DMS153 (cell line): Measurements from ENCODE around the gene EIF4G2.
"Not testable (repeated sequence)": the region's sequence is repeated elsewhere in the genome, so short reads cannot be mapped to it uniquely, and the experiment has no call there.

Source experiments
- DNase-seq: peaks from one replicate; lab custom pipeline; 2025; lab: John Stamatoyannopoulos, UW

The EIF4G2 gene

GRCh38 chr11:10808553-10809372 lies at the start of gene EIF4G2:
Gene EIF4G2 (minus strand): TSS chr11:10808926.
- peak; percentile 97 for DNase-seq

DNA sequence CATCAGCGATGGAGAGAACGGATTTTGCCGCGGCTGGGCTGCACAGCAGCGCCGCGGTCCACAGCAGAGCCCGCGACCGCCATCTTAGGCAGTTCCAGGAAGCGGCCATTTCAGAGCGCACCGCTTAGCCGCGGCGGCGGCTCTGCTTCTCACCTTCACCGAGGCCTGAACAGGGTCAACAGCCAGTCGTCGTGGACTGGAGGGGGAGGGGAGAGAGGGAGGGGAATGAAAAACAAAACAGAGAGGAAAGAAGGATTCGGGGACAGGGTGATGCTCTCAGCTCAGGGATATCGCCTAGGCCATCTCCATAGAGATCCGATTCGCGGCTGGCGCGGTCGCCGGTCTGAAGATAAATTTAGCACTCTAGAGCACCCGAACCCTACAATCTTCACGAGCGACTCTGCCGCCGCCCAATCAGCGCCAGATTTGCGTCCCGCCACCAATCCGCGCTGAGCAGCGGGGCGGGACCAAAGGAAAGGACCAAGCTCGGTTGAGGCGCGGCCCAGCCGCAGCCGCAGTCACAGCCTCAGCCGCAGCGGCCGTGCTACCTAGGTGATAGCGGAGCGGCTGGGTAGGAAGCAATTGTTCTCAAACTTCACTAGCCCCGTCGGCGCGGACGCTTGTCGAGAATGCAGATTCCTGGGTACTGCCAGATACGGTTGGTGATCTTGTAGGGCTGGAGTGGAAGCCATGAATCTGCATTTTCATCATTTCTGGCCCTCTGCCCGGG lies 49.1 kb upstream of the EIF4G2 start, which contains the start of gene ZBED5:
TSS of gene ZBED5 (minus strand) at position 345 of the 730 bp plus-strand sequence. CDS start 3,108 bp downstream, outside the sequence.
- DNase-seq = peak; percentile 98

GRCh38 chr11:10857459-10857708 lies 48.7 kb upstream of the EIF4G2 start:
- no peak for DNase-seq

DNA sequence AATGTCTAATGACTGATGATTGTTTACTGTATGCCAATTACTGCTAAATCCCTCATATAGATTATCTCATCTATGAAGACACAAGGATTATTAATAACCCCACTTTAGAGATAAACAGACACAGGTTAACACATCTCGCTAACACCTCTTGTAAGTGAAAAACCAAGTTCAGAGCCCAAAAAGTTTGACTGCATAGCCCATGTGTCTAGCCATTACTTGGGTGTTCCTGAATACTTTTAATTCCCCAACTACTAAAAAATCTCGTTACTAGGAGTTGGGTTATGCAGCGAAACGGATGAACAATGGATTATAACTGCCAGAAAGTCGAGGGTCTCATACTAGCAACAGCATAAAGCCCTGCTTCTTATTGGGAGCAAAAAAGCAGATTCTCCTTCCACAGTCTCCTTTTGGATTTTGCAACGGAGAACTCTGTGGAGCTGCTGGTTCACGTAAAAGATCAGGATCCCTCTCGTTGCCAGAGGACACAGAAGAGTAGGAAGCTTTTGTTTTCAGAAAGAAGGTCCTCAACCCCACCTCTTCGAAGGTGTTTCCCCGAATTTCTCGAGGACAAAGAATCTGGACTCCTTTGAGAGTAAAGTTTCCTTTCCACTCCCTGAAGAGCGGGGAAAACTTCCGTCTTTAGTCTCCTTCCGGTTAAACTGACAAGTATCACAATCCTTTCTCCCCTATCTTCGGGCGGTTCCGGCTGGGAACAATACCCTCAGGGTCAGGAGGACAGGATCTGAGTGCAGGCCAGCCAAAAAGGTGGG lies 48.1 kb upstream of the EIF4G2 start:
- DNase-seq = no peak

- no peak for DNase-seq
Measured at GRCh38 chr11:10855295-10855694, 46.6 kb upstream of the EIF4G2 start.

- no peak for DNase-seq
Measured at GRCh38 chr11:10847960-10848860, 39.5 kb upstream of the EIF4G2 start.

DNA sequence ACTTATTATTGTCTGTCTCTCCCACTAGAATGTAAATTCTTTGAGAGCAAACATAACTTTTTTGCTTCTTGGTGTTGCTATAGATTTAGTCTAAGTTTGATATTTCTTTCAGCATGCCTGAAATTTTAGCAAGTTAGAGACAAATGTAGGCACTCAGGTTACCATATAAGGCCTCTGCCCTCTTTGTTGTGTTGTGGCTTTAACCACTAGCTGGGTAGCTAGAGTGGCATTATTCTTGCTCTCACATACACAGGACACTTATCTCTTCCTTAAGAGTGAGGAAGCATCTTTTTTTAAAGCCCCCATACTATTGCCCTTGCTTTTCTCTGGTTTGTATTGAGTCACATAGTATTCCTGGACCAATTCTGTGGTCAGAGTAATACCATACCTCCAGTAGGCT lies 37.9 kb upstream of the EIF4G2 start:
- no peak for DNase-seq

- no peak for DNase-seq
Measured at GRCh38 chr11:10845589-10845988, 36.9 kb upstream of the EIF4G2 start.

DNA sequence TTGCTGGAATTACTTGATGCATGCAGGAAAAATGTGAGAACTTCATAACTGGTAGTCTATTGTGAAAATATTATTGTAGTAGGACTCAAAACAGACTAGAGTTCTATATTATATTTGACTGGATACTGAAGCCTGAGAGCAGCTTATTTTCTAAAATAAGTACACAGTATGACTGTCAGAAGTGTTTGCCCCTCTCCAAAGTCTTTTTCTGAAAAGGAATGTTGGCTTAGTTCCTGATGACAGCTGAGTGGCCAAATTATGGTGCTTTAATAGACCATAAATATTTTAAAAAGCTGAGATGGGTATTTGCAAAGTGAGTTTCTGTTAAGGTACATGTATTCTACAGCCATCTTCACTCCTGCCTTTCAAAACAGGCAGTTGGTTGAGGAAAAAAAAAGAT lies 36.1 kb upstream of the EIF4G2 start:
- no peak for DNase-seq

DNA sequence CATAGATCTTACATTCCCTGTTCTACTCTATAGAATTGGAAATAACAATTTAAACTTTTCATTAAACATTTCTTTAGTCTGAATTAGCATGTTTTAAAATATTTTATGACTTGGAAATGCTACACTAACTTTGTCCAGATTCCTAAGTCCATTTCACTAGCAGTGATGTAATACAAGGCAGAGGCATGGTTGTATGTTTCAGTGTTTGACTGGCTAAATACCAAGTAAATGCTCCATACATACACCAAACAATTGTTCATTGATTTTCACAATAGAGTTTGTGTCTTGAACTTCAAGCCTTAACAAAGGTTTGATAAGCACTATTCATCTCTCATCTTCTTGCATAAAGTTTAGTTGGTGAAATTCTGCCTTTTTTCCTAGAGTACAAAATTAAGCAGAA lies 35.6 kb upstream of the EIF4G2 start:
- DNase-seq = no peak

DNA sequence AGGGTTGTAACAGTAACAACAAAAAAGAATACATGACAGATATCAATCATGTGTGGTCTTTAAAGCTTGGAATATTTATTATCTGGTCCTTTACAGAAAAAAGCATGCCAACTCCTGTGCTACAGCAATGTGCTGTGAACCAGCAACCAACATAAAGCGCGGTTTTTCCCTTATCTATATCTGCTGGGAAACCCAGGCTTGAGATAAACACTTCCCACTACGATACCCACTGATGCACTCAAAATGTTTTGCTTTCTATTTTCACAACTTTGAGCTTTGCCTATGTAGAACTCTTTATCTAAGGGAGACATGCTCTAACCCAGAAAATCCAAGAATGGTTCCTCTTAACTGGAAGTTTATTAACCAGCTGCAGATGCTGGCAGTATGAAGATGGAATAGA lies 30.2 kb upstream of the EIF4G2 start:
- no peak for DNase-seq

DNA sequence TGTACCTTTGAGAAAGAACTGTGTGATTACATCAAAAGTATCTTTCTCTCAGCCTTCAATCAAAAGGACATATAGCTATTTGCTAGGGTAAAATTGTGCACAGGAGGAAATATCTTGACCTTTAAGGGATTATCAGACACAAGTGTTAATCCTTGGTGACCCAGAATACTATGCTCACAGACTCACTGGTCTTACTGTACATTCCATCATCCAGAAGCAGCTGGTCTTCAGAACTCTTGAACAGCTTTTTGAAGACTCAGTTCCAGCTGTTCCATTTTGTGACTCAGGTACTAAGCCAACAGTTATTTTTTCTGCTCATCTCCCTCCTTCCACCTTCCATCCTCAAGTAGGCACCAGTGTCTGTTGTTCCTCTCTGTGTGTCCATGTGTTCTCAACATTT lies 29.4 kb upstream of the EIF4G2 start:
- DNase-seq = no peak

DNA sequence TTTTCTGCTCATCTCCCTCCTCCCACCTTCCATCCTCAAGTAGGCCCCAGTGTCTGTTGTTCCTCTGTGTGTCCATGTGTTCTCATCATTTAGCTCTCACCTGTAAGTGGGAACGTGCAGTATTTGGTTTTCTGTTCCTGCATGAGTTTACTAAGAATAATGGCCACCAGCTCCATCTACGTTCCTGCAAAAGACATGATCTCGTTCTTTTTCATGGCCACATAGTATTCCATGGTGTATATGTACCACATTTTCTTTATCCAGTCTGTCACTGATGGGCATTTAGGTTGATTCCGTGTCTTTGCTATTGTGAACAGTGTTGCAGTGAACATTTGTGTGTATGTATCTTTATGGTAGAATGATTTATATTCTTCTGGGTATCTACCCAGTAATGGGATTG lies 28.2 kb upstream of the EIF4G2 start:
- not testable (repeated sequence) for DNase-seq

GRCh38 chr11:10829139-10829538 lies 20.4 kb upstream of the EIF4G2 start:
- DNase-seq = no peak

GRCh38 chr11:10828402-10828801 lies 19.7 kb upstream of the EIF4G2 start:
- DNase-seq = no peak

DNA sequence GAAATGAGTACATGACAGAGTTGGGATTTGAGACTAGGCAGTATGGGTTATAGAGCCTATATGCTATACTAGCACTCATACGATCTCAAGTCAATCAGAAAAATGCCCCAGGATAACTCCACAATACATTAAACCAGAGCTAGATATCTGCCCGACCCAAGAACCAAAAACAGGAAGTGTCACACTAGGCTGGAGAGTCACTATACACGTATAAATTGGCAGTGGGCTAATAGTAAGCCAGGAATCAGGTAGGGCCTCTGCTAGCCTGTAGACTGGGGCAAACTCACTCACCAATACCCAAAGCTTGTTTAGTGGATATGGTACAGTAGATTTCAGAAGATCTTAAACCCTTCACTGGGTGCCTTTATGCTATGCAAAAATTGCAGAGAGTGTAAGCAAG lies 16.2 kb upstream of the EIF4G2 start:
- DNase-seq = no peak

- DNase-seq = no peak
Measured at GRCh38 chr11:10823152-10823579, 14.4 kb upstream of the EIF4G2 start.

DNA sequence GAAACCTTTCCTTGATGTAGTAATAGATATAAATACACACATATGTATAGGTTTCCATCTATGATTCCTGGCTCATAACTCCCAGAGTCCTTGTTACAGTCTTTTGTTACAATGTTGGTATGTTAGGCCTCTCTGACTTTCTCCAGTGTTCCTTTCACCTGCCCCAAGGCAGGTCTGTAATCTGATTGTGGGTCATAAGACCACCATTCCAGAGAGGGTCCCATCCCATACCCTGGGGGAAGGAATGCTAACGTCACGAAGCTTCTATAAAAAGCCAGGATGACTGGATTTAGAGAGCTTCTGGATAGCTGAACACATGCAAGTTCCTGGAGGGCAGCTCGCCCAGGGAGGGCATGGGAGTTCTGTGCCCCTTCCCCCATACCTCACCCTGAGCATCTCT lies 13.8 kb upstream of the EIF4G2 start:
- not testable (repeated sequence) for DNase-seq

- DNase-seq = no peak
Measured at GRCh38 chr11:10818594-10818993, 9.9 kb upstream of the EIF4G2 start.

DNA sequence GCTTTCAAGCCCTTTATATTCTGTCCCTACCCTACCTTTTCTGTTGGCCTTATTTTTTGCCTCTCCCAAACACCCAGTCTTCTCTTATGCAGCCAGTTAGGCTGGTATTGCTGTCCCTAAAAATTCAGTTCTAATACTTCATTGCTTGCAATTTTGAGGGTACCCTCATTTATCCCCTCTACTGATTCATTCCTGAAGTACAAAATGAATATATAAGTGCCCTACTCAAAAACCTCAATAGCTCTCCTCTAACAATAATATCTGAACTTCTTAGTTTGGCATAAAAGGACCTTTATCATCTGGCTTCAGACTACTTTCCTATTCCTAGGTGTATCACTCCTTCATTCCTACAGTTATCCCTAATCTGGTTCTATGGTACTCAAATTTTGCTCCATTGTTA lies 5.2 kb upstream of the EIF4G2 start:
- no peak for DNase-seq

DNA sequence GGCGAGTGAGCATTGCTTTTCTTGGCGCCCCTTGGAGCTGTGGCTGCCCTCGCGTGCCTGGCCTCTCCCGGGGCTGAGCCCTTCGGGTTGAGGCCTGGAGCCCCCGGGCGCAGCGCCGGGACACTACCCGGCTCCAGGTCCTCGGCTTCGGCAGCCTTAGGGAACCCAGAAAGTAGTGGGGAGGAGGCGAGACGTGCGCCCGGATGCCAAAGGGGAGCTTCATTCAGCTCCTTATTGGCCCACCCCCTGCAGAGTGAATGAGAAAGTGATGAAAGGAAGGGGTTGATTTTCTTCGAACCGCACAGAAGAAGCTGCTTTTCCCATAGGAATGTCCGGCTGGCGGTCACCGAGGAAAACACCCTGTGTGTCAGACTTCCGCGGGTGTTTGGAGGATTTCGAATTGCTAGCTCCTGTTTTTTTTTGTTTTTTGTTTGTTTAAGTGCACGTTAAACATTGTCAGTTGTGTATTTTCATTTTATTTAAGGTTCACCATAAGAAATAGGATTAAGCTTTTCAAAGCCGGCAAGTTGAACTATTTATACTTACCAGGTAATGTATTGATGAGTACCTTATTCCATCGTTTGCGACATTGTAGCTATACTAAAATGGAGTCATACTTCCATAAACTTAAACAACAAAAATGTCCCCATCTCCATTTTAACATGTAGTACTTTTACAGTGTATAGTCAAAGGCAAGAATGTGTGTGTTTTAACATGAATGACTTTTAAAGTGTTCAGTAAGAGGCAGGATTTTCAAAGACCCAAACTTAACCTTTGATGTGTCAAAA lies 841 bp upstream of the EIF4G2 start:
- DNase-seq = no peak
